T-helper 2 cell treated with Interferon-gamma antibody and Interleukin-4, amounts not matched to agents 5 μg/mL and 100 μg/mL, for 36 hours (primary cell): Measurements from ENCODE around the gene CBARP.

Source experiments
- DNase-seq: peaks from one replicate; pipeline ENCODE4 v3.0.0; 2021; ENCODE audit warnings: low spot score
- H3K27ac Mint-ChIP-seq: one replicate; pipeline ENCODE4 v1.8.0; 2021; ENCODE audit warnings: mild to moderate bottlenecking, mixed read lengths
- H3K27me3 Mint-ChIP-seq: one replicate; pipeline ENCODE4 v1.8.0; 2021; ENCODE audit warnings: low read depth, mixed read lengths
- H3K36me3 Mint-ChIP-seq: one replicate; pipeline ENCODE4 v1.8.0; 2021; ENCODE audit warnings: low read depth, mixed read lengths
- H3K4me1 Mint-ChIP-seq: one replicate; pipeline ENCODE4 v1.8.0; 2021; ENCODE audit warnings: low read depth, mixed read lengths
- H3K4me3 Mint-ChIP-seq: one replicate; pipeline ENCODE4 v1.8.0; 2022; ENCODE audit warnings: mild to moderate bottlenecking, moderate library complexity, mixed read lengths
- H3K9me3 Mint-ChIP-seq: one replicate; pipeline ENCODE4 v1.8.0; 2021; ENCODE audit warnings: mixed read lengths

Gene CBARP

DNA sequence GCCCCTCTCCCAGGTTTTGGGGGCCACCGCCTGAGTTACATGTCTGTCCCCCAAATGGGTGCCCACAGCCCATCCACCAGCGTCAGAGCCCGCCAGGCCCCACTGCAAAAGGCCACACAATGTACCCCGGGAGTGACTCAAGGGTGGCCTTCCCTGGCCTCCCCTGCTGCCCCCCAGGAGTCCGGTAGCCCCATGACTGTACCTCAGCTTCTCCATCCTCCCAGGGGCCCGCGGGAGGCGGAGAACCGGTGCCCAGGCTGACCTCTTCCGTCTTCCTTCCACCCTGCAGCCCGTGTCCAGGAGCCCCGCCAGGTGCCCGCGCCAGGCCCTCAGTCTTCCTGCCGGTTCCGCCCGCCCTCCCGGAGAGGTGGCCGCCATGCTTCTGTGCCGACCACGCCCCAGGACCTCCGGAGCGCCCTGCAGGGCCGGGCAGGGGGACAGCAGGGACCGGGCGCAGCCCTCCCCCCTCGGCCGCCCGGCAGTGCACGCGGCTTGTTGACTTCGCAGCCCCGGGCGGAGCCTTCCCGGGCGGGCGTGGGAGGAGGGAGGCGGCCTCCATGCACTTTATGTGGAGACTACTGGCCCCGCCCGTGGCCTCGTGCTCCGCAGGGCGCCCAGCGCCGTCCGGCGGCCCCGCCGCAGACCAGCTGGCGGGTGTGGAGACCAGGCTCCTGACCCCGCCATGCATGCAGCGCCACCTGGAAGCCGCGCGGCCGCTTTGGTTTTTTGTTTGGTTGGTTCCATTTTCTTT lies 10.3 kb downstream of the CBARP start:
- Mint-ChIP-seq H3K4me3 (no peak overlapping the region), H3K4me1 (no peaks in the 10 kb centered on the region), H3K27me3 (no peaks in the 10 kb centered on the region), H3K27ac (no peak overlapping the region), H3K9me3 (no peaks in the 10 kb centered on the region), H3K36me3 (no peaks in the 10 kb centered on the region)
- DNase-seq = no peak

DNA sequence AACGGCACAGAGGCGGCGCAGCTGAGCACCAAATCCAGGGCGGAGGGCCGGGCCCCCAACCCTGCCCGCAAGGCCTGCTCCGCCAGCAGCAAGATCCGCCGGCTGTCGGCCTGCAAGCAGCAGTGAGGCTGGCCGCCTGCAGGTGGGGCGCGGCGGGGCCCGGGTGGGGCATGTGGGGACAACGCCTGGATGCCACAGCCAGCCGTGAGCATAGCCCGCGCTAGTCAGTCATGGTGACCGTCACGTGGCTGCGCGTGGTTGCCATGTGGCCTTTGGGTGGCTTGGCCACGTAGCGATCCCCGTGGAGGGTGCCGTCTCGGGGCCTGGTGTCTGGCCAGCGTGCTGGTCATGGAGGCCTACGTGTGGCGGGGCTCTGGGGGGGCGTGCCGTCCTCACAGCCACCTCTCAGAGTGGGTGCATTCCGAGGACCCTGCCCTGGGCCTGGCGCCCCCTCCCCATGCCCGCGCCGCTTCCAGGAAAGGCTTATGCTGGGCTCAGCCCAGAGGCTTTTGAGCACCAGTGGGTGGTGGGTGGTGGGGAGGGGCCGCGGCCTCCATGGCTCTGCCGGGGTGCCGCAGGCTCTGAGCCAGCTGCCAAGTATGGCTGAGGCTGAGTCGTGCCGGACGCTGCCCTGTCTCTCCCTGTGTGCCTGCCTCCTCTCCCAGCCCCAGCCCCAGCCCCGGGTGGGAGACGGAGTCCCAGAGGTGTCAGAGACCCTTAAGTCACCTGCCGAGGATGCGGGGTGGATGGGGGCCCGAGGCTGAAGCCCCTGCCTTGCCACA lies 11.1 kb downstream of the CBARP start:
- DNase-seq = no peak
- Mint-ChIP-seq H3K9me3 (no peaks in the 10 kb centered on the region), H3K27ac (no peak overlapping the region), H3K4me1 (no peaks in the 10 kb centered on the region), H3K27me3 (no peaks in the 10 kb centered on the region), H3K36me3 (no peaks in the 10 kb centered on the region), H3K4me3 (no peak overlapping the region)

DNA sequence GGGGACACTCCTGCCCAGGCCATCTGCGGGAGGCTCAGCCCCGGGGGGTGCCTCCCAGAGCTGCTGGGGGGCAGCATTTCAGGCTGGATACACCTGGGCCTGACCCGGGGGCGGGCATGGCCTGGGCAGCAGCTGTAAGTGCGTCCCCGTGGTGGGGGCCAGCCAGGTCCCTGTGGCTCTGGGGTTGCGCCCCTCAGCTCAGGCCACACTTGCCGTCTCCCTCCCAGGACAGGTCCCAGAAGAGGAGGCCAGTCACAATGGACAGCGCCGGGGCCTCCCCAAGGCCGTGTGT lies 11.6 kb downstream of the CBARP start:
- Mint-ChIP-seq H3K27ac (no peak overlapping the region), H3K4me1 (no peaks in the 10 kb centered on the region), H3K27me3 (no peaks in the 10 kb centered on the region), H3K36me3 (no peaks in the 10 kb centered on the region), H3K9me3 (no peaks in the 10 kb centered on the region), H3K4me3 (no peak overlapping the region)
- no peak for DNase-seq

DNA sequence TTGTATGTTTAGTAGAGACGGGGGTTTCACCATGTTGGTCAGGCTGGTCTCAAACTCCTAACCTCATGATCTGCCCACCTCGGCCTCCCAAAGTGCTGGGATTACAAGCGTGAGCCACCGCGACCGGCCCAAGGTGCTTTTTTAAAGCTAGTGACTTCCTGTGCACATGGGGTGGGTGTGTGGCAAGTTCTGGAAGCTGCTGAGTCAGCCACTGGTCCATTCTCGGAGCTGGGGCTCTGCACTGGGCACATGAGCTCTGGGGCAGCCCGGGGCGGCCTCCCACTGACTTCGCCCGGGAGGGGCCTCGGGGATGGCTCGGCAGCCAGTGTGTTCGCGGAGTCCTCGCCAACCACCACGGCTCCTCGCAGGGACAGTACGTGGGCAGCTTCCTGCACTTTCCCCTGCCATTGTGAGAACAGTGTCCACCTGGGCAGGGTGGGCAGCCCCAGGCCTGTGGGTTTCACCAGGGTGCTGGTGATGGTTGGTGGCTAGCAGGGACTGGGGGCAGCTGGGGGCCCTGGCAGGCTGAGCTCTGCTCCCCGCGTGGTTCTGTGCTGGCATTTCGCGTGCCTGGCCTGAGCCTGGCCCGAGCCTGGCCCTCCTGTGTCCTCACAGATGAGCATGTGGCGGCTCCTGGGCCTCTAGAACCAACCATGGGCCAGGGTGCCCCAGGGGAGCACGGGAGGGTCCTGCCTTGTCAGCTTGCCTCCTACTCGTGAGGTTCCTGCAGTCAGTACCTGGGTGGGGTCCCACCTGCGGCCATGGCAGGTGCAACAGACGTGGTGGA lies 12.2 kb downstream of the CBARP start:
- DNase-seq = no peak
- Mint-ChIP-seq H3K27me3 (no peaks in the 10 kb centered on the region), H3K36me3 (no peaks in the 10 kb centered on the region), H3K9me3 (no peaks in the 10 kb centered on the region), H3K4me3 (no peak overlapping the region), H3K4me1 (no peaks in the 10 kb centered on the region), H3K27ac (no peak overlapping the region)

DNA sequence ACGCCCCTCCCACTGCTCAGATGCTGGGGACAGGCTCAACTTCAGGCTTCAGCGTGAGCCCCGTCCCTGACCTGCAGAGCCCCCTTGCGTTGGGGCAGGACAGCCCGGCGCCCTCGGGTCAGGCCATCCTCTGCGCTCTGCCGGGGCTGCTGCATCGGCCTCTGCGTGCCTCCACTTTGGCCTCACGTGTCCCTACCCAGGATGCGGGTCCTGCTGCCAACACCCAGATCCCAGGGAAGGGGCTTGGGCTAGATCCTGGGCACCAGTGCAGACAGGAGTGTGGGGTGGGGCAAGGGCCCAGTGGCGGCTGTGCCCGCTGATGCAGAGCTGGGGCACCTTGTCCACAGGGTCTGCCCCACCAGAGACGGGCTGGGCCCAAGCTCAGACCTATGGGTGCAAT lies 13.0 kb downstream of the CBARP start:
- Mint-ChIP-seq H3K36me3 (no peaks in the 10 kb centered on the region), H3K27me3 (no peaks in the 10 kb centered on the region), H3K27ac (no peak overlapping the region), H3K9me3 (no peaks in the 10 kb centered on the region), H3K4me1 (no peaks in the 10 kb centered on the region), H3K4me3 (no peak overlapping the region)
- DNase-seq = no peak

DNA sequence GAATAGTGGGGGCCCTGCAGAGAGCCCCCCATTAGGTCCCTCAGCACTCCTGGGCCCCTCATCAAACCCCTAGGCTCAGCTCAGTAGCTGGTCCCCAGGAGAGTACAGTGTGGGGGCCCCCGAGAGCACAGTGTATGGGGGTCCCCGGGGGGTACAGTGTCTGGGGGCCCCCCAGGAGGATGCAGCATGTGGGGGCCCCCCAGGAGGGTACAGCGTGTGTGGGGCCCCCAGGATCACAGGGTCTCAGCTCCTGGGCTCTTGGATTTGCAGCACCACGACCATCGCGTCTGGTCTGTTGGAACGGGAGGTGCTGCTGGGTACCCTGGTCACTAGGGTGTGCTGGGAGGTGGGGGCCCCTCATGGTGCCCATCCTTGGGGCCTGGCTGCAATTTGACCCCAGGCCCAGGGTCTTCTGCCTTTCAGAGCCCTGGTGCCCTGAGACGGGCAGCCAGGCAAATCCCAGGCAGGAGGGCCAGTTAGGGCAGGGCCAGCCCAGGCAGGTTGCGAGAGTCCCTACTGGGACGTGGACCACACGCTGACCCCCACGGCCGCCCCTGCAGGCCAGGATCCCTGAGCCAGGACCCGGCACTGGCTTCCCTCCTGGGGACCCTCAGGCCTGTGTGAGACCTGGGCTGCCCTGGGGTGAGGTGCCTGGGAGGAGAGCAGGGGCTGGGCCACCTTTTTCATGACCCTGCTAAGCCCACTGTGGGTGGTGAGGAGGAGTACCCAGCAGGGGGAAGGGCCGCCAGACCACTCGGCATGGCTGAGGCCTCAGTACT lies 13.6 kb downstream of the CBARP start:
- H3K36me3 Mint-ChIP-seq = no peaks in the 10 kb centered on the region
- no peak overlapping the region for H3K27ac Mint-ChIP-seq
- no peak overlapping the region for H3K4me3 Mint-ChIP-seq
- H3K4me1 Mint-ChIP-seq = no peaks in the 10 kb centered on the region
- H3K9me3 Mint-ChIP-seq = no peaks in the 10 kb centered on the region
- no peak for DNase-seq
- H3K27me3 Mint-ChIP-seq = no peaks in the 10 kb centered on the region

DNA sequence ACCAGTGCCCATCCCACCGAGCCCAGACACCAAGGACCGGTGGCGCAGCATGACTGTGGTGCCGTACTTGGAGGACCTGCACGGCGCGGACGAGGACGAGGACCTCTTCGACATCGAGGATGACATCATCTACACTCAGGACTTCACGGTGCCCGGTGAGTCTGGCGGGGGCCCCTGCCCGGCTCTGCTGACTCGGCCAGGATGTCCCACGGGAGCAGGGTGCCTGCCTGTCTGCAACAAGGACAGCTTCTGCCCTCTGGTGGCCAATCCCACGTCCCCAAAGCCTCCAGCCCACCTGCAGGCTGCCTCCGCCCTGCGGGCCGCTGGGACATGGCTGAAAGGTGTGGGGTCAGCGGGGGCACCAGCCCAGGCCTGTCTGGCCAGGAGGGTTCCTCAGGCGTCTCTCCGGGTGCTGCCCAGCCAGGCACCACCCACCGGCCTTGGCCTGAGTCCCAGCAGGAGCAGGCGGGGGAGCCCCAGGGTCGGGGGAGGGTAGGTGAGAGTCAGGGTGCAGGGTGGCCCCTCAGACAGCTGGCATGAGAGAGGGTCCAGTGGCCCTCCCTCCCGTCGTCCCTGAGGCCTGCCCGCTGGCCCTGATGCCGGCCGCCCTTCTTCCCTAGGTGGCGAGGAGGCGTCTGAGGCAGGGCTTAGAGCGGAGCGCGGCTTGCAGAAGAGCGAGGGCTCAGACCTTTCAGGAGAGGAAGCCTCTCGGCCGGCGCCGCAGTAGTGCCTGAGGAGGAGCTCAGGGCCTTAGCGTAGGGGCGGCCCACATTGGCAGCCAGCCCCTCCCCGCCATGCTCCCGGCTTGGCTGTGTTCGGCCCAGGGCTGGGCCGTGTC lies 14.6 kb downstream of the CBARP start:
- H3K27me3 Mint-ChIP-seq = no peaks in the 10 kb centered on the region
- no peaks in the 10 kb centered on the region for H3K36me3 Mint-ChIP-seq
- no peak for DNase-seq
- no peak overlapping the region for H3K27ac Mint-ChIP-seq
- H3K9me3 Mint-ChIP-seq = no peaks in the 10 kb centered on the region
- H3K4me1 Mint-ChIP-seq = no peaks in the 10 kb centered on the region
- no peak overlapping the region for H3K4me3 Mint-ChIP-seq

DNA sequence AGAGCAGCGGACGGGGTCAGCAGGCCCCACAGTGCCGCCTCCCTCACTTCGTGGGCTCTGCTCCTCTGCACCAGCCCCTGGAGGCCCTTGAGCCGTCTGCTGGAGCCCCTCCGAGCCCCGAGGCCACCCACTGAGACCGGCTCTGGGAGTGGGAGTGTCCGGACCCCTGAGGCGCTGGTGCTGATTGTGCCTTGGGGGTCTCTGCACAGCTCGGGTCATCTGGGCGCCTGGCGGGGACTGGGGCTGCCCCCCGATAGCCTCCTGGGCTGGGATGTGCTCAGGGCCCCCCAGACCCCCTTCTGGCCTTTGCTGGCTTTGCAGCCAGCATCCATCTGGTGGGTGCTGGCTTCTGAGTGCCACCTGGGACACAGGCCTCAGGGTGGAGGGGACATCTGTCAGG lies 15.4 kb downstream of the CBARP start:
- Mint-ChIP-seq H3K27ac (no peak overlapping the region), H3K4me3 (no peak overlapping the region), H3K36me3 (no peaks in the 10 kb centered on the region), H3K4me1 (no peaks in the 10 kb centered on the region), H3K9me3 (no peaks in the 10 kb centered on the region), H3K27me3 (no peaks in the 10 kb centered on the region)
- no peak for DNase-seq

DNA sequence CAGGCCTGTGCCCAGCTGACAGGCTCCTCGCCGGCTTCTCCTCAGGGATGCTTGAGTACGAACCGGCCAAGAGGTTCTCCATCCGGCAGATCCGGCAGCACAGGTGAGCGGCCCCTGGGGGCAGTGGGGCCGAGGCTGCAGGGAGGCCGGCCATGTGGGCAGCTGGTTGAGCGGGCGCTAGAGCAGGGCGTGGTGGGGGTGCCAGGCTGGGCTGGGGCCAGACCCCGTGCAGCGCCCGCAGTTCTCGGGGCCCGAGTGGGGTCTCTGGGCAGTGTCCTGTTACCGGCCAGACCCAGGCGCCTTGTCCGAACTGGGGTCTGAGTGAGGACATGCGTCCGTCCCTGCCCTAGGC lies 15.9 kb downstream of the CBARP start:
- Mint-ChIP-seq H3K27me3 (no peaks in the 10 kb centered on the region), H3K9me3 (no peaks in the 10 kb centered on the region), H3K27ac (no peak overlapping the region), H3K36me3 (no peaks in the 10 kb centered on the region), H3K4me1 (no peaks in the 10 kb centered on the region), H3K4me3 (no peak overlapping the region)
- DNase-seq = no peak

DNA sequence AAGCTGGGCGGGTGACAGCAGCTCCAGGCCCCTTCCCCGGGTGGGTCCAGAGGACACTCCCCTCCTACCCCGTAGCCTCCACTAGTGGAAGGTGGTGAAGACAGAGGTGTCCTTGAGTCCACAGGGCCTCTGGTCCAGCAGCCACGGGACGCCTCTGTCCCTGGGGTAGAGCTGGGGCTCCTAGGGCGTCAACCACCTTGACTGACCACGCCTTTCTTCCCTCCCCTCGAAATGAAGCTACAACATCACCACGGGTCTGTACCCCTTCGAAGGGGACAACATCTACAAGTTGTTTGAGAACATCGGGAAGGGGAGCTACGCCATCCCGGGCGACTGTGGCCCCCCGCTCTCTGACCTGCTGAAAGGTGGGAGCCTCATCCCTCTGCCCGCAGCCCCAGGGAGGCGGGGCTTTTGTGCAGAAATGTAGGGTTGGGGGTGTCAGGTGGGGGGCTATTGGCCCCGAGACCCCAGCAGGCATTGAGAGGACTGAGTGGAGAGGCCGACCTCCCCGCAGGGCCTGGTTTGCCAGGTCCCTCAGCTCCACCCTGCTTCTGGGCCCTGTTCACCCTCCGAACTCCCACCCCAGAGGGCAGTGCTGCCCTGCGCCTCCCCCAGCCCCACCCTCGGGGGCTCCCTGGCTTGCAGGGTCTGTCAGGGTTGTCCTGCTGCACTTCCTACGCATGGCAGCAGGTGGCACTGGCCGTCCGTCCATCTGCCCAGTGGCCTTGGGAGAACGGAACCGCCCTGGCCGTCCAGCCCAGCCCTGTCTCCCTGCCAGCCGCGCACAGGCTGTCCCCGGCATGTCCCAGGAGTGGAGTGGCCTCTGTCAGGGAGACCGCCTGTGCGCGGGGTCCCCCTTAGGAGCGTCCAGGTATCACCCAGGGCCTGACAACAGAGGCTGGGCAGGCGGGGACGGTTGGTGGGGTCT lies 16.6 kb downstream of the CBARP start:
- Mint-ChIP-seq H3K9me3 (no peaks in the 10 kb centered on the region), H3K4me1 (no peaks in the 10 kb centered on the region), H3K4me3 (no peak overlapping the region), H3K27ac (no peak overlapping the region), H3K36me3 (no peaks in the 10 kb centered on the region), H3K27me3 (no peaks in the 10 kb centered on the region)
- DNase-seq = no peak

DNA sequence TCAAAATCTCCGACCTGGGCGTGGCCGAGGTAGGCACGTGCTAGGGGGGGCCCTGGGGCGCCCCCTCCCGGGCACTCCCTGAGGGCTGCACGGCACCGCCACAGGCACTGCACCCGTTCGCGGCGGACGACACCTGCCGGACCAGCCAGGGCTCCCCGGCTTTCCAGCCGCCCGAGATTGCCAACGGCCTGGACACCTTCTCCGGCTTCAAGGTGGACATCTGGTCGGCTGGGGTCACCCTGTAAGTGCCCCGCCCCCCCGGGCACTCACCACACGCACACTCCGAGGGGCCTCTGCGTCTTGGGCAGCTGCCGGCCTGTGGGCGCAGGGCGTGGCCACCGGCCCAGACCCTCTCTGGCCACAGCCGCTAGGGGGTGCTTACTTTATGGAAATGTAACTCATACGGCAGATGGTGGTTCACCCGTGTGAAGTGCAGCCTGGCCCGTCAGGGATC lies 17.3 kb downstream of the CBARP start:
- no peaks in the 10 kb centered on the region for H3K27me3 Mint-ChIP-seq
- no peak for DNase-seq
- H3K9me3 Mint-ChIP-seq = no peaks in the 10 kb centered on the region
- no peak overlapping the region for H3K4me3 Mint-ChIP-seq
- H3K27ac Mint-ChIP-seq = no peak overlapping the region
- H3K4me1 Mint-ChIP-seq = peaks cover 3% of the 10 kb centered on the region
- no peaks in the 10 kb centered on the region for H3K36me3 Mint-ChIP-seq

DNA sequence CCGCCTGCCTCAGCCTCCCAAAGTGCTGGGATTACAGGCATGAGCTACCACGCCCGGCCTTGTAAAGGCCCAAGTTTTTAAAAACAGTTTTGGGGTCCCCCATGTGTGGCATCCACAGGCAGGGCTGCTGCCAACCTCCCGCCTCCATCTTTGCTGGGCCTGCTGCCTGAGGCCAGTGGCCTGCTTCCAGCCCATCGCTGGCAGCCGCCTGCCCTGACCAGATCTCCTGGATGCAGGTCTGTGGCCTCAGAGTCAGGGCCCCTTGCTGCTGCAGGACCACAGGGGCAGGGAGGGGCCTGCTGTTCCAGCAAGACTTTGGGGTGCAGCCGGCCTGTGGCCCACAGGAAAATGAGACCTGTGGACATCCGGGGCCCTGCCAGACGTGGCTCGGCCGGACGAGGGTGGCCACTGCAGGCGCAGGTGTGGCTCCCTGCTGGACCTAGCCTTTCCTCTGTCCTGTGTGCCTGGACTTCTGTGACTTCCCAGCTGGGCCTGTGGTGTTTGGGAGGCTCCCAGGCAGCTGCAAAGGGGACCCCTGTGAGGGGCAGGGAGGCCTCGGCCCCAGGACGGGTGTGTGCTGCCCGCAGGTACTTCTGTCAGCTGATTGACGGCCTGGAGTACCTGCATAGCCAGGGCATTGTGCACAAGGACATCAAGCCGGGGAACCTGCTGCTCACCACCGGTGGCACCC lies 17.9 kb downstream of the CBARP start:
- H3K36me3 Mint-ChIP-seq = no peaks in the 10 kb centered on the region
- no peak overlapping the region for H3K4me3 Mint-ChIP-seq
- no peak overlapping the region for H3K27ac Mint-ChIP-seq
- H3K27me3 Mint-ChIP-seq = no peaks in the 10 kb centered on the region
- DNase-seq = no peak
- peaks cover 3% of the 10 kb centered on the region for H3K4me1 Mint-ChIP-seq
- H3K9me3 Mint-ChIP-seq = no peaks in the 10 kb centered on the region
